NB4 (cell line): ENCODE measurements around the gene BLCAP.

Experiments
- CTCF ChIP-seq: IDR thresholded peaks from one replicate; pipeline ENCODE4 v1.5.1; 2012; ENCODE audit warnings: low read depth, low read length
- MYC ChIP-seq: IDR thresholded peaks from 2 replicates; pipeline ENCODE4 v1.6.1; 2011; ENCODE audit warnings: low read depth, low read length
- POLR2A ChIP-seq: IDR thresholded peaks from 2 replicates; pipeline ENCODE4 v1.6.1; 2011; ENCODE audit warnings: mild to moderate bottlenecking; ENCODE audit not compliant: insufficient read length; ENCODE audit errors: extremely low read depth
- TF ChIP-seq, protein P1 (sequence below): IDR thresholded peaks from 2 replicates; pipeline ENCODE4 v1.6.1; 2011; ENCODE audit warnings: low read depth, low read length

DNA sequence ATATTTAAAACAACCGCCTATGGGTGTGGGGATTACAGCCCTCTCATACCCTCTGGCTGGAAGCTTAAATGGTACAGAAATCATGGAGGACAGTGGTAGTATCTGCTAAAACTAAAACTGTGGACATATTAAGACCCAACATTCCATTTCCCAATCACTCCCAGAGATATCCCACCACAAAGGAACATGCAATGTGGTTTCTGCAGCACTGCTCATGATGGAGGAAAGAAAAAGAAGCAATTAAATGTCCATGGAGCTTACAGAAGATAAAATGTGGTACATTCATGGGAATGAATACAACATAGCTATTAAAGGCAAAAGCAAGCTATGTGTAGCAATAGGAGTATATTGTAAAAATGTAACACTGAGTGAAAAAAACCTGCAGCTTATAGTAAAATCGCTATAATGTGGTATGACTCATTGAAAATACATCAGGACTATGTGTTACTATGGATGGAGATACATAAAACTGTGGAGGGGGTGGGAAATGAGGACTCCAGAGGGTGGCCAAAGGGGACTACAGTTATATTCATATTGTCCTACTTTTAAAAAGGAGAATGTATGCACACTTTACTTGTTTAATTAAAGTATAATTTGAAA is 29.5 kb downstream of the BLCAP start:
- no peak for TF ChIP-seq CTCF
- TF ChIP-seq POLR2A: no peak
- TF ChIP-seq, protein P1, sequence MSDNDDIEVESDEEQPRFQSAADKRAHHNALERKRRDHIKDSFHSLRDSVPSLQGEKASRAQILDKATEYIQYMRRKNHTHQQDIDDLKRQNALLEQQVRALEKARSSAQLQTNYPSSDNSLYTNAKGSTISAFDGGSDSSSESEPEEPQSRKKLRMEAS: no peak
- TF ChIP-seq MYC: no peak
